SK-N-SH treated with all-trans-retinoic acid at 6 μM for 48 hours (cell line): ENCODE data around the gene CBX8.

Experiments
- ATAC-seq: fragments of 200-7000 bp; cut with Tn5 transposase; 3 replicates; pipeline ENCODE4 v1.9.1; 2020; ENCODE audit warnings: mild to moderate bottlenecking, moderate library complexity
- ARNTL ChIP-seq: fragments of 450-650 bp; formaldehyde crosslinking; IDR thresholded peaks from 2 replicates; pipeline ENCODE4 v1.5.0; 2020; ENCODE audit warnings: low read depth, mild to moderate bottlenecking, moderate library complexity, borderline replicate concordance
- BACH2 ChIP-seq: fragments of 250-450 bp; sonication (Bioruptor Pico); IDR thresholded peaks from 2 replicates; pipeline ENCODE4 v1.9.0; 2021; ENCODE audit warnings: mild to moderate bottlenecking, borderline replicate concordance
- CREB5 ChIP-seq: fragments of 250-450 bp; sonication (Bioruptor Pico); IDR thresholded peaks from 2 replicates; pipeline ENCODE4 v1.5.1; 2020; ENCODE audit warnings: low read depth, mild to moderate bottlenecking, moderate library complexity
- CSDC2 ChIP-seq: fragments of 250-450 bp; sonication (Bioruptor Pico); IDR thresholded peaks from 2 replicates; pipeline ENCODE4 v1.5.0; 2020; ENCODE audit warnings: mild to moderate bottlenecking, moderate library complexity
- ESRRG ChIP-seq: fragments of 250-450 bp; sonication (Bioruptor Pico); IDR thresholded peaks from 2 replicates; pipeline ENCODE4 v1.6.1; 2021; ENCODE audit warnings: mild to moderate bottlenecking
- GLIS3 ChIP-seq: fragments of 250-450 bp; sonication (Bioruptor Pico); IDR thresholded peaks from 2 replicates; pipeline ENCODE4 v1.5.0; 2020; ENCODE audit warnings: mild to moderate bottlenecking, moderate library complexity
- OSR1 ChIP-seq: fragments of 250-450 bp; sonication (Bioruptor Pico); IDR thresholded peaks from 2 replicates; pipeline ENCODE4 v1.8.0; 2022; ENCODE audit warnings: moderate library complexity, mild to moderate bottlenecking, inconsistent platforms
- POU6F1 ChIP-seq: fragments of 250-450 bp; sonication (Bioruptor Pico); IDR thresholded peaks from 2 replicates; pipeline ENCODE4 v1.8.0; 2021; ENCODE audit warnings: low read depth, mild to moderate bottlenecking, moderate library complexity, borderline replicate concordance
- RARB ChIP-seq: fragments of 250-450 bp; sonication (Bioruptor Pico); IDR thresholded peaks from 2 replicates; pipeline ENCODE4 v1.8.0; 2021; ENCODE audit warnings: mild to moderate bottlenecking, moderate library complexity
- SNAI2 ChIP-seq: fragments of 250-450 bp; sonication (Bioruptor Pico); IDR thresholded peaks from 2 replicates; pipeline ENCODE4 v1.5.0; 2020; ENCODE audit warnings: mild to moderate bottlenecking, moderate library complexity
- TCF4 ChIP-seq: fragments of 250-450 bp; sonication (Bioruptor Pico); IDR thresholded peaks from 2 replicates; pipeline ENCODE4 v1.8.0; 2021; ENCODE audit warnings: mild to moderate bottlenecking, moderate library complexity, borderline replicate concordance
- TOX ChIP-seq: fragments of 250-450 bp; sonication (Bioruptor Pico); IDR thresholded peaks from 2 replicates; pipeline ENCODE4 v1.8.0; 2021; ENCODE audit warnings: mild to moderate bottlenecking, moderate library complexity, borderline replicate concordance
- ZC3H10 ChIP-seq: fragments of 250-450 bp; sonication (Bioruptor Pico); IDR thresholded peaks from 2 replicates; pipeline ENCODE4 v1.5.1; 2021; ENCODE audit warnings: mild to moderate bottlenecking, moderate library complexity
- ZFP3 ChIP-seq: fragments of 250-450 bp; sonication (Bioruptor Pico); IDR thresholded peaks from 2 replicates; pipeline ENCODE4 v1.5.0; 2020; ENCODE audit warnings: mild to moderate bottlenecking, moderate library complexity
- ZFP30 ChIP-seq: fragments of 450-650 bp; formaldehyde crosslinking; IDR thresholded peaks from 2 replicates; pipeline ENCODE4 v1.5.0; 2022; ENCODE audit warnings: mild to moderate bottlenecking, moderate library complexity
- ZNF565 ChIP-seq: fragments of 450-650 bp; formaldehyde crosslinking; conservative IDR thresholded peaks from 2 replicates; pipeline ENCODE4 v1.5.0; 2020; ENCODE audit warnings: low read depth, mild to moderate bottlenecking, moderate library complexity
- ZNF70 ChIP-seq: fragments of 450-650 bp; formaldehyde crosslinking; IDR thresholded peaks from 2 replicates; pipeline ENCODE4 v1.5.0; 2020; ENCODE audit warnings: mild to moderate bottlenecking, moderate library complexity
- ZNF8 ChIP-seq: fragments of 450-650 bp; formaldehyde crosslinking; IDR thresholded peaks from 2 replicates; pipeline ENCODE4 v1.5.0; 2020; ENCODE audit warnings: mild to moderate bottlenecking, moderate library complexity
- TF ChIP-seq, protein P1 (sequence below): fragments of 250-450 bp; sonication (Bioruptor Pico); IDR thresholded peaks from 2 replicates; pipeline ENCODE4 v1.5.1; 2021; ENCODE audit warnings: mild to moderate bottlenecking, moderate library complexity
- TF ChIP-seq, protein P2 (sequence below): fragments of 250-450 bp; sonication (Bioruptor Pico); IDR thresholded peaks from 2 replicates; pipeline ENCODE4 v1.5.0; 2020; ENCODE audit warnings: mild to moderate bottlenecking, moderate library complexity
- TF ChIP-seq, protein P3 (sequence below): fragments of 250-450 bp; sonication (Bioruptor Pico); IDR thresholded peaks from 2 replicates; pipeline ENCODE4 v1.8.0; 2020; ENCODE audit warnings: mild to moderate bottlenecking, moderate library complexity, borderline replicate concordance

CBX8 gene

DNA sequence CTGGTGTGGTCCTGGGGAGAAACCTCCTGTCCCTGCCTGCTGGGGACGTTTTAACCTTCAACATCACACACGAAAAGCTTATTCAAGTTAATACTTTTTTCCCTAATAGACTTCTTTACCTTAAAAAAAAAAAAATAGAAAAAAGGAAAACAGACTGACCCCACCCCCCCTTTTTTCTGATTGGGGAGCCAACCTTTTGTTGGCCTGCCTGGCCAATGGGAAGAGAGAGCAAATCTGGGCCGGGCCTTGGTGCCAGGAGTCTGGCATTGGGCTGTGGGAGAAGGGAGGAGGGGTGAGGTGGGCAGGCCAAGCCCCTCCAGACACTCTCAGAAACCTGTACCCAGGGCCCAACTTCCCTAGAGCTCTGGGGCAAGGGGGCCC is 3.0 kb downstream of the CBX8 start:
- ATAC-seq = no peak
- no peak for TF ChIP-seq GLIS3
- no peak for TF ChIP-seq BACH2 (CRISPR knock-in tag)
- TF ChIP-seq TOX (CRISPR knock-in tag) = no peak
- TF ChIP-seq, protein P1, sequence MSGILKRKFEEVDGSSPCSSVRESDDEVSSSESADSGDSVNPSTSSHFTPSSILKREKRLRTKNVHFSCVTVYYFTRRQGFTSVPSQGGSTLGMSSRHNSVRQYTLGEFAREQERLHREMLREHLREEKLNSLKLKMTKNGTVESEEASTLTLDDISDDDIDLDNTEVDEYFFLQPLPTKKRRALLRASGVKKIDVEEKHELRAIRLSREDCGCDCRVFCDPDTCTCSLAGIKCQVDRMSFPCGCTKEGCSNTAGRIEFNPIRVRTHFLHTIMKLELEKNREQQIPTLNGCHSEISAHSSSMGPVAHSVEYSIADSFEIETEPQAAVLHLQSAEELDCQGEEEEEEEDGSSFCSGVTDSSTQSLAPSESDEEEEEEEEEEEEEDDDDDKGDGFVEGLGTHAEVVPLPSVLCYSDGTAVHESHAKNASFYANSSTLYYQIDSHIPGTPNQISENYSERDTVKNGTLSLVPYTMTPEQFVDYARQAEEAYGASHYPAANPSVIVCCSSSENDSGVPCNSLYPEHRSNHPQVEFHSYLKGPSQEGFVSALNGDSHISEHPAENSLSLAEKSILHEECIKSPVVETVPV (CRISPR knock-in tag) = no peak

DNA sequence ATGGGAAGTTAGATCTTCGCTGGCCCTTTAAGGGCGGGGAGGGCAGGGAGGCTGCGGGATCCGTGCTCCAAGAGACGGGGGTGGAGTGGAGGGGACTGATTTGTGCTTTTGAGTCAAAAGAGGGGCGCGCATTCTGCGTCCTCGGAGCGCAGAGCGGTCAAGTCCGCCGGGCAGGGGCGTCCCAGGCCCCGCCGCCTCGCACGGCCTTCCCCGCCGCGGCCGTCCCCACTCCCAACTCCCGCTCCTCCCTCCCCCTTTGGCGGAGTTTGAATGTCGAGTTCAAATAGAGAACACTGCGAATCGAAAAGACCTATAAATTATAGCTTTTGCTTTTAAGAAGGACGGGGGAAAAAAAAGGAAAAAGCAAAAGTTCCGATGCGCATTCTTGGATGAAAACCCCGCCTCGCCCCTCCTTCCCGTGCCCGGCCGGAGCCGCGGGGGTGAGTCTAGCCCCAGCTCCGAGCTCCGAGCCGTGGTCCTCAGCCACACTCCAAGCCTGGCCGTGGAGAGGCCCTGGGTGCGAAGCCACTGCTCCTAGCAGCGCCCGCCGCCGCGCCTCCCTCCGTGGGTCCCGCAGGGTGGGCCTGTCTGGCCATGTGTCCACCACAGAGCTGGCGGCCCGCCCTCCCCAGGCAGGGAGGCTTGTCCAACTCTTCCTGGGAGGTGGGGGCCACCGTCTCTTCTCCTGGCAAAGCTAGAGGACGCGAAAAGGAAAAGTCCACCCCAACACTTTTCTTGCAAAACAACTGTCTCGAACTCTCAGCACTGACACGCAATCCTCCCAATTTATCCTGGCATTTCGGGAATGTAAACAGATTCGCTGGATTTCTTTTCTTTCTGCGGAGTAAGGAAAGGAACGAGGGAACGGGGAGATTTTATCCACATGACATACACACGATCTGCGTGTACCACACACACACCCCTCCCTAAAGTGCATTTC is 3.6 kb downstream of the CBX8 start:
- TF ChIP-seq ZNF565 (CRISPR knock-in tag) = no peak
- TF ChIP-seq, protein P2, sequence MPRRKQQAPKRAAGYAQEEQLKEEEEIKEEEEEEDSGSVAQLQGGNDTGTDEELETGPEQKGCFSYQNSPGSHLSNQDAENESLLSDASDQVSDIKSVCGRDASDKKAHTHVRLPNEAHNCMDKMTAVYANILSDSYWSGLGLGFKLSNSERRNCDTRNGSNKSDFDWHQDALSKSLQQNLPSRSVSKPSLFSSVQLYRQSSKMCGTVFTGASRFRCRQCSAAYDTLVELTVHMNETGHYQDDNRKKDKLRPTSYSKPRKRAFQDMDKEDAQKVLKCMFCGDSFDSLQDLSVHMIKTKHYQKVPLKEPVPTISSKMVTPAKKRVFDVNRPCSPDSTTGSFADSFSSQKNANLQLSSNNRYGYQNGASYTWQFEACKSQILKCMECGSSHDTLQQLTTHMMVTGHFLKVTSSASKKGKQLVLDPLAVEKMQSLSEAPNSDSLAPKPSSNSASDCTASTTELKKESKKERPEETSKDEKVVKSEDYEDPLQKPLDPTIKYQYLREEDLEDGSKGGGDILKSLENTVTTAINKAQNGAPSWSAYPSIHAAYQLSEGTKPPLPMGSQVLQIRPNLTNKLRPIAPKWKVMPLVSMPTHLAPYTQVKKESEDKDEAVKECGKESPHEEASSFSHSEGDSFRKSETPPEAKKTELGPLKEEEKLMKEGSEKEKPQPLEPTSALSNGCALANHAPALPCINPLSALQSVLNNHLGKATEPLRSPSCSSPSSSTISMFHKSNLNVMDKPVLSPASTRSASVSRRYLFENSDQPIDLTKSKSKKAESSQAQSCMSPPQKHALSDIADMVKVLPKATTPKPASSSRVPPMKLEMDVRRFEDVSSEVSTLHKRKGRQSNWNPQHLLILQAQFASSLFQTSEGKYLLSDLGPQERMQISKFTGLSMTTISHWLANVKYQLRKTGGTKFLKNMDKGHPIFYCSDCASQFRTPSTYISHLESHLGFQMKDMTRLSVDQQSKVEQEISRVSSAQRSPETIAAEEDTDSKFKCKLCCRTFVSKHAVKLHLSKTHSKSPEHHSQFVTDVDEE (CRISPR knock-in tag) = no peak
- TF ChIP-seq ZC3H10 = no peak
- TF ChIP-seq, protein P1 (CRISPR knock-in tag) = no peak
- no peak for TF ChIP-seq ZFP3 (CRISPR knock-in tag)
- TF ChIP-seq ZNF8 (CRISPR knock-in tag) = no peak
- TF ChIP-seq SNAI2 (CRISPR knock-in tag) = no peak
- TF ChIP-seq, protein P3, sequence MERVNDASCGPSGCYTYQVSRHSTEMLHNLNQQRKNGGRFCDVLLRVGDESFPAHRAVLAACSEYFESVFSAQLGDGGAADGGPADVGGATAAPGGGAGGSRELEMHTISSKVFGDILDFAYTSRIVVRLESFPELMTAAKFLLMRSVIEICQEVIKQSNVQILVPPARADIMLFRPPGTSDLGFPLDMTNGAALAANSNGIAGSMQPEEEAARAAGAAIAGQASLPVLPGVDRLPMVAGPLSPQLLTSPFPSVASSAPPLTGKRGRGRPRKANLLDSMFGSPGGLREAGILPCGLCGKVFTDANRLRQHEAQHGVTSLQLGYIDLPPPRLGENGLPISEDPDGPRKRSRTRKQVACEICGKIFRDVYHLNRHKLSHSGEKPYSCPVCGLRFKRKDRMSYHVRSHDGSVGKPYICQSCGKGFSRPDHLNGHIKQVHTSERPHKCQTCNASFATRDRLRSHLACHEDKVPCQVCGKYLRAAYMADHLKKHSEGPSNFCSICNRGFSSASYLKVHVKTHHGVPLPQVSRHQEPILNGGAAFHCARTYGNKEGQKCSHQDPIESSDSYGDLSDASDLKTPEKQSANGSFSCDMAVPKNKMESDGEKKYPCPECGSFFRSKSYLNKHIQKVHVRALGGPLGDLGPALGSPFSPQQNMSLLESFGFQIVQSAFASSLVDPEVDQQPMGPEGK (CRISPR knock-in tag) = no peak
- TF ChIP-seq OSR1 = no peak
- no peak for TF ChIP-seq BACH2 (CRISPR knock-in tag)
- TF ChIP-seq ARNTL (CRISPR knock-in tag) = no peak
- no peak for TF ChIP-seq TCF4
- no peak for TF ChIP-seq POU6F1
- no peak for TF ChIP-seq CSDC2
- TF ChIP-seq ESRRG (CRISPR knock-in tag) = no peak
- no peak for TF ChIP-seq CREB5 (CRISPR knock-in tag)
- TF ChIP-seq ZNF70 (CRISPR knock-in tag) = no peak
- TF ChIP-seq ZFP30 (CRISPR knock-in tag) = no peak
- no peak for TF ChIP-seq GLIS3
- TF ChIP-seq RARB (CRISPR knock-in tag) = no peak
- no peak for ATAC-seq
